Tibial artery (tissue), 4 donors: Measurements from ENCODE around the gene IGFBP2.

ENCODE experiments used
- DNase-seq, 2 donors: peaks; one replicate each; pipeline ENCODE4 v3.0.0-alpha.2; 2019
- H3K27ac ChIP-seq, 2 donors: fragments of 200-600 bp; sonication (generic) in 1 of 2; 1 replicate in 1 of 2; 2 replicates in 1 of 2; pipeline ENCODE4 v1.5.1; 2018 to 2019; ENCODE audit warnings: mild to moderate bottlenecking in 1 of 2
- H3K27me3 ChIP-seq, 2 donors: fragments of 200-600 bp; sonication (generic) in 1 of 2; one replicate each; pipeline versions ENCODE4 v1.5.1 to v1.6.0; 2016 to 2019
- H3K36me3 ChIP-seq, 3 donors: fragments of 200-600 bp; sonication (generic) in 2 of 3; one replicate each; pipeline ENCODE4 v1.5.1; 2016 to 2019; ENCODE audit warnings: mild to moderate bottlenecking in 2 of 3
- H3K4me1 ChIP-seq, 4 donors: fragments of 200-600 bp; sonication (generic) in 2 of 4; 1 replicate in 3 of 4; 2 replicates in 1 of 4; pipeline ENCODE4 v1.5.1; 2016 to 2019
- H3K4me3 ChIP-seq, 2 donors: fragments of 200-600 bp; sonication (generic) in 1 of 2; 1 replicate in 1 of 2; 2 replicates in 1 of 2; pipeline ENCODE4 v1.5.1; 2018 to 2019; ENCODE audit warnings: mild to moderate bottlenecking in 2 of 2
- H3K9me3 ChIP-seq, 3 donors: fragments of 200-600 bp; sonication (generic) in 1 of 3; one replicate each; pipeline ENCODE4 v1.5.1; 2016 to 2019
- CTCF ChIP-seq, 2 experiments: fragments of 200-600 bp in 1 of 2; fragments of 450-650 bp in 1 of 2; IDR thresholded peaks; one replicate each; pipeline ENCODE4 v1.5.1; 2017 to 2019; ENCODE audit warnings: antibody characterized with exemption in 2 of 2, mild to moderate bottlenecking in 1 of 2, moderate library complexity in 1 of 2
- intact Hi-C: fragments of 100-400 bp; cut with DNase I; formaldehyde crosslinking; loops from one replicate; pipeline ENCODE4 v1.15.0; 2023; ENCODE audit warnings: low total_unique reads

Gene IGFBP2

GRCh38 chr2:216589791-216590190, 43.4 kb upstream of the IGFBP2 start:
- Histone ChIP-seq H3K36me3 (no peaks in the 10 kb centered on the region), H3K4me3 (no peak overlapping the region), H3K9me3 (no peaks in the 10 kb centered on the region), H3K27me3 (no peaks in the 10 kb centered on the region), H3K27ac (no peak overlapping the region), H3K4me1 (peaks cover 0 to 9% (median 0%) of the 10 kb centered on the region in 4 donors)
- DNase-seq = no peak
- intact Hi-C loops = no loop called here
- no peak for TF ChIP-seq CTCF (IDR thresholded peaks at IDR 0.05)

- Histone ChIP-seq H3K36me3 (no peaks in the 10 kb centered on the region), H3K4me3 (no peak overlapping the region), H3K27ac (no peak overlapping the region), H3K4me1 (peaks cover 0 to 9% (median 0%) of the 10 kb centered on the region in 4 donors), H3K27me3 (no peaks in the 10 kb centered on the region), H3K9me3 (no peaks in the 10 kb centered on the region)
- intact Hi-C loops = no loop called here
- TF ChIP-seq CTCF (IDR thresholded peaks at IDR 0.05) = no peak
- DNase-seq = no peak
Measured at GRCh38 chr2:216590780-216591179, 42.4 kb upstream of the IGFBP2 start.

- DNase-seq = no peak
- TF ChIP-seq CTCF (IDR thresholded peaks at IDR 0.05) = no peak
- Histone ChIP-seq H3K9me3 (no peaks in the 10 kb centered on the region), H3K27me3 (no peaks in the 10 kb centered on the region), H3K27ac (no peak overlapping the region), H3K4me3 (no peak overlapping the region), H3K36me3 (no peaks in the 10 kb centered on the region), H3K4me1 (peaks cover 0 to 9% (median 0%) of the 10 kb centered on the region in 4 donors)
- intact Hi-C loops = no loop called here
Measured at GRCh38 chr2:216591480-216591879, 41.7 kb upstream of the IGFBP2 start.

GRCh38 chr2:216594081-216594480, 39.1 kb upstream of the IGFBP2 start:
- Histone ChIP-seq H3K4me1 (peaks cover 0 to 28% (median 11%) of the 10 kb centered on the region in 4 donors), H3K36me3 (no peaks in the 10 kb centered on the region), H3K27me3 (no peaks in the 10 kb centered on the region), H3K9me3 (no peaks in the 10 kb centered on the region), H3K4me3 (no peak overlapping the region), H3K27ac (no peak overlapping the region)
- DNase-seq = no peak
- intact Hi-C loops = no loop called here
- TF ChIP-seq CTCF (IDR thresholded peaks at IDR 0.05) = no peak

- DNase-seq = no peak
- intact Hi-C loops = no loop called here
- Histone ChIP-seq H3K27me3 (no peaks in the 10 kb centered on the region), H3K36me3 (no peaks in the 10 kb centered on the region), H3K27ac (no peak overlapping the region), H3K9me3 (no peaks in the 10 kb centered on the region), H3K4me3 (no peak overlapping the region), H3K4me1 (peaks cover 0 to 19% (median 11%) of the 10 kb centered on the region in 4 donors)
- no peak for TF ChIP-seq CTCF (IDR thresholded peaks at IDR 0.05)
Measured at GRCh38 chr2:216596236-216596979, 36.8 kb upstream of the IGFBP2 start.
